C4-2B (cell line): ENCODE measurements around the gene ENAH.

Source experiments
- ZFX ChIP-seq: fragments of 450-650 bp; IDR thresholded peaks from 2 replicates; pipeline ENCODE4 v1.6.1; 2017
- TF ChIP-seq, protein P1 (sequence below): fragments of 450-650 bp; conservative IDR thresholded peaks from 2 replicates; pipeline ENCODE4 v1.5.1; 2017; ENCODE audit warnings: mild to moderate bottlenecking

DNA sequence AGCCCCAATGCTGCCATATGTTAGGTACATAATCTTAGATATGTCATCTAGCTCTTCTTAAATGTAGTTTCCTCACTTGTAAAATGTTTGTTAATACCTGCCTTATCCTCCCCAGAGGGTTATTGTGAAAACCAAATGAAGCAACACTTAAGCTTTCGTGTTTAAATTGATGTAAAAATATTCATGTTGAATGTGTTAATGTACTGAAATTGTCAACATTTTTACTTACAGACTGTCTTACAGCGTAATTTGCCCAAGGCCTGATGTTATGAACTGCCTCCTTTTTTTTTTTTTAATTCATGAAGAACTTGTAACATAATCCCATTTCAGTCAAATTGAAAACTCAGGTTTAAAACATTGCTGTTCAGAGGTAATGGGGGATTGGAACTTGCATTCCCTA is 25.6 kb upstream of the ENAH start:
- TF ChIP-seq, protein P1, sequence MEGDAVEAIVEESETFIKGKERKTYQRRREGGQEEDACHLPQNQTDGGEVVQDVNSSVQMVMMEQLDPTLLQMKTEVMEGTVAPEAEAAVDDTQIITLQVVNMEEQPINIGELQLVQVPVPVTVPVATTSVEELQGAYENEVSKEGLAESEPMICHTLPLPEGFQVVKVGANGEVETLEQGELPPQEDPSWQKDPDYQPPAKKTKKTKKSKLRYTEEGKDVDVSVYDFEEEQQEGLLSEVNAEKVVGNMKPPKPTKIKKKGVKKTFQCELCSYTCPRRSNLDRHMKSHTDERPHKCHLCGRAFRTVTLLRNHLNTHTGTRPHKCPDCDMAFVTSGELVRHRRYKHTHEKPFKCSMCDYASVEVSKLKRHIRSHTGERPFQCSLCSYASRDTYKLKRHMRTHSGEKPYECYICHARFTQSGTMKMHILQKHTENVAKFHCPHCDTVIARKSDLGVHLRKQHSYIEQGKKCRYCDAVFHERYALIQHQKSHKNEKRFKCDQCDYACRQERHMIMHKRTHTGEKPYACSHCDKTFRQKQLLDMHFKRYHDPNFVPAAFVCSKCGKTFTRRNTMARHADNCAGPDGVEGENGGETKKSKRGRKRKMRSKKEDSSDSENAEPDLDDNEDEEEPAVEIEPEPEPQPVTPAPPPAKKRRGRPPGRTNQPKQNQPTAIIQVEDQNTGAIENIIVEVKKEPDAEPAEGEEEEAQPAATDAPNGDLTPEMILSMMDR: no peak
- no peak for TF ChIP-seq ZFX
